ENCODE measurements around the gene PLS3.

PLS3 gene

DNA sequence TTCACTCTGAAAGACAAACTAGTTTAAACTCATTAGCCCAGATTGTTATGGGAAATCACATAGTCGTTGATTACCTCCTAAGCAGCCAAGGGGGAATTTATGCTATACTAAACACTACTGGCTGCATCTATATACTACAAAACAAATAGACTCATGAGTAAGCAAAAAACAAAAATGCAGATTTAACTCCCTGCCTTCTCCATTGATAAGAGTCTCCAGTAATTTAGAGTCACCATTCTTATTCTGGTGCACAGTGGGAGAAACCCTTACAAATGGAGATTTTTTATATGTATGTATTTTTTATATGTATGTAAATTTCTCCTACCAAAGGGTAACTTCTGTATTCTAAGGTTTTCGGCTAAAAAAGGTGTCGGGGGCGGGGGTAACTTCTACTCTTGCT, 126.6 kb downstream of the PLS3 start:
- no peak for DNase-seq (ENCODE audit: low read depth in 1 of 2, low spot score in 1 of 2)

DNA sequence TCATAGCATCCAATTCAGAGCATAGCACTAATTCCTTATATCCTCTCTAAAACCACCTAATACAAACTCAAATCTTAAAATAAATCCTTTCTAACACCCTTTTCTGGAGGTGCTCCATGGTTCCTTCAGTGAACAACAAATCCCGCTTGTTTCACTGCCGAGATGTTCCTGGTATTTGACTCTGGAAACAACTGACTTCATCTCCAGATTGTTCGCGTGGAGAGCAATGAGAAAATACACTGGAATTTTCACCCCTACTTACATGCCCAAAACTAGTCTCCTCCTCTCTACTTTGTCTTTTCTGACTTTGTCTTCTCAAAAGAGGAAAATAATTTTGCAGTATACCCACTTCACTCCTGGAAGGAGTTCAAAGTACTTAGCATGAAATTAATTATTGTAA, 129.0 kb downstream of the PLS3 start:
- no peak for DNase-seq (ENCODE audit: low read depth in 1 of 2, low spot score in 1 of 2)

DNA sequence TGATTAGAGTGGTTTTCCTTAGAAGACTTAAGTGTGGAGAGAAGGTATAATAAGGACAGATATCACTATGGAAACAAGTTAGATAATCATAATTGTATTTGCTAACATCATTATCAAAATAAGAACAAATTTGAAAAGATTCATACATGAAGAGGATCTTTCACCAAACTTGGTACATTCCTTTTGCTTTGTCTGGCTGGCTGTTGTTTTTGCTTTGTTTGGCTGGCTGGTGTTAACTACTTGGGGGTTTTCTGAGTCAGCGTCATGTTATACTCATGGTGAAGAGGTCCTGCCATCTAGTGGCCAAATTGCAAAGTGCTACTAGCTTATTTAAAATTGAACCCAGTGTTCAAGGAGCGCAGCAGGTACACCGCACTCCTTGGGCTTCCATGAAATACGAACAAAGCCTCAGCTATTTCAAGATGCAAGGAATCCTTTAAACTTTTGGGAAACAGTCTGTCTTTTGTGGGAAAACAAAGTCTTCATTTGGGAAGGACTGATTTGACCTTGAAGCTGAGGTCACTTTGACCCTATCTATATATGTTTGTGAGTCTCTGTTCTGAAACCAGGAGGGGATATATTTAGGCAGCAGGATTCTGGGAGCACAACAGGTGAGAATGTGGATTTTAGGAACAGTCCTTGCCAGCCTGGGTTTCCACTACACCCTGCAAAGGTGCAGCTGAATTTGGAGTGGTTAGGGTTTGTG, 129.7 kb downstream of the PLS3 start:
- no peak for DNase-seq (ENCODE audit: low read depth in 1 of 2, low spot score in 1 of 2)

DNA sequence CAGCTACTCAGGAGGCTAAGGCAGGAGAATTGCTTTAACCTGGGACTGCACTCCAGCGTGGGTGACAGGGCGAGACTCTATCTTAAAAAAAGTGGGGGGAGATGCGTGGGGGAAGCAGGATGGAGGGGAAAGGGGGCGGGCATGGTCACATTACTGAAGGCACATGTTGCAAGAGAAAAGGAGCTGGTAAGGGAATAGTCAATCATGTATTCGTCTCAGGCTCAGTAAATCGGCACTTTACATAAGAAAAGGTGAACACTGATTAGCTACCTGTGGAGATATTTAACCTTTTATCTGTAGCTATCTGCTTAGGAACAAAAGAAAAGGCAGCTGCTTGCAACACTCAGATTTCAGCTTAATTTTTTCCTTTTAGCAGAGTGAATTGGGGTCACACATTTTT, 132.5 kb downstream of the PLS3 start:
- DNase-seq (ENCODE audit: low read depth in 1 of 2, low spot score in 1 of 2): no peak

- no peak for DNase-seq (ENCODE audit: low read depth in 1 of 2, low spot score in 1 of 2)
These were observed 133.1 kb downstream of the PLS3 start for GRCh38 chrX:115694028-115694427.

- DNase-seq (ENCODE audit: low read depth in 1 of 2, low spot score in 1 of 2): no peak
These were observed 135.1 kb downstream of the PLS3 start for GRCh38 chrX:115696039-115696438.

DNA sequence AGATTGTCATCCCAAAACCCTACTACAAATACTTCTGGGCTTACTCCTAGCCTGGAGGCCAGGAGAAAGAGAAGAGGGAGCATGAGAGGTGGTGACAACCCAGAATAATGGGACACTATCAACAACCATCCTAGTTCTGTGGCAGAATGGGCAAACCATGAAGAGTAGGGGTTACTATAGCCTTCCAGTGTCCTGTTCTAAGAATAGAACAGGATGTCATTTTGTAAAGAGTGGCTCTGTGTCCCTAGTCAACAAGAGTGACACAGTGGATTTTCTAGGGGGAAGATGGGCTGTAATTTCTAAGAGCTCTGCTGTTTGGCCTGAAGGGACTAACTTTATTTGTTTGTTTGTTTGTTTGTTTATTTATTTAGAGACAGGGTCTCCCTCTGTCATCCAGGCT, 136.0 kb downstream of the PLS3 start:
- DNase-seq (ENCODE audit: low read depth in 1 of 2, low spot score in 1 of 2): no peak

- no peak for DNase-seq (ENCODE audit: low read depth in 1 of 2, low spot score in 1 of 2)
These were observed 136.8 kb downstream of the PLS3 start for GRCh38 chrX:115697806-115698205.
